ENCODE data around the gene UBQLN2. TPM values are rescaled to one million over a fixed set of nuclear protein-coding genes. Genes with fewer than 3 reads are reported as not detected.

Gene UBQLN2
- total and polyA plus RNA-seq, 2 of the 8 experiments (the other 6 are each of a cell fraction or from before 2014, with no cell fraction given): 21.0 to 35.3 TPM

DNA sequence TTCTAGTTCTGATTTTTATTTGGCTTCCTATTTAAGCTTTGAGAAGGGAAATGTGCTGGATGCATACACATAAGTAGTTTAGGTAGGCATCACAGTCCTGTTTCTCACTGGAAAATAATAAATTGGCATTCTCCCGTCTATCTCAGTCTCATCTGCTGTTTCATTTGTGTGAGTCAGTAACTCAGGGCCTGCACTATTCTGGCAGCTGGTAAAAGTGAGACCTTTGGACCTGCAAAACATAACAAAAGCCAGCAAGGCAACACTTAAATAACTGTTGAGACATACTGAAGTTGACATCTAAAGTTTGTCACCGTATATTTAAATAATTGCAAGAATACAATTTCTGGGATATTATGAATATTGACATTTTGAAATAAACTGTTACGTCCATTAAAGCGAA is 8.6 kb upstream of the UBQLN2 start (continued):
- TF ChIP-seq EZH2 (IDR thresholded peaks at IDR 0.05; ENCODE audit: low read depth, low read length, severe bottlenecking): no peak
- TF ChIP-seq SIRT6 (IDR thresholded peaks at IDR 0.05; ENCODE audit: low read length): no peak
- no peak for TF ChIP-seq SP2 (IDR thresholded peaks at IDR 0.05; ENCODE audit: low read length)
- no peak for TF ChIP-seq GABPA (IDR thresholded peaks at IDR 0.05; ENCODE audit: borderline replicate concordance, insufficient read depth, low read length)

All from H1 (cell line).